ENCODE data around the gene KASH5. TPM values are rescaled to one million over a fixed set of nuclear protein-coding genes. Genes with fewer than 3 reads are reported as not detected.
"Not testable (repeated sequence)": the region's sequence is repeated elsewhere in the genome, so short reads cannot be mapped to it uniquely, and the experiment has no call there.

The KASH5 gene
- total RNA-seq, 1 donor from 2014 or later, result not detected

DNA sequence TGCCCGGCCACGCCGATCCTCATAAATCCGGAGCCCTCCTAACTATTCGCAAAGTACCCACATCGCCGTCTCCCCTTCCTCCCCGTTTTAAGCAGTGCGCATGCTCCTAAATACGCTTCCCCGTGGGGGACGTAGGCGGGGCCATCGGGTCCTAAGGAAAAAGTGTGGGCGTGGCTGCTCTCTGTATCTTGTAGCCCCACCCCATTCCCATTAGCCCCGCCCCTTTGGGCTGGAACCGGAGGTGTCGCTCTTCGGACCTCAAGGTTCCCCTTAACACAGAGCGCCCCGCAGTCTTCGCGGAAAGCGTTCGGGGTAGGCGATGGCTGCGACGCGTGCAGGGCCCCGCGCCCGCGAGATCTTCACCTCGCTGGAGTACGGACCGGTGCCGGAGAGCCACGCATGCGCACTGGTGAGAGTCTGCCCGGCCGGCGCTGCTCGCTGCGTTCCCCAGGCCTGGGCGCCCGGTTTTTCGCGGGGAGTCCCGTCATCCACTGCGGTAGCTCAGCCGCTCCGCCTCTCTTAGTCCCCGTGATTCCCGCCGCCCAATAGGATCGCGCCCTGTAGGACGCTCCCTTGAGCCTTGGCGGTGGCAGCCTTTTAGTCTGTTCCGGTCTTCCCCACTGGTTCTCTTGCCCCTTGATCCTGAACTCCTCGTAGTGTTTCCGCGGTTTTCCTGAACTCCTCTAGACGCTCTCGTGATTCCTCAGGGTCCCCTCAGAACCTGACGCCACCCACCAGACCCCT, 65.1 kb downstream of the KASH5 start, which contains the start of gene ALDH16A1:
Gene ALDH16A1, plus strand, starts transcription at position 213 of the 744 bp plus-strand sequence. Its CDS starts 107 bp downstream, at position 320.
- intact Hi-C loops (cut with micrococcal nuclease), result loop anchor here (1.0 to 5.0 kb wide), 13 partner anchors 16 to 806 kb away; partner anchors contain the start of genes AKT1S1, AP2A1, CA11 and FLT3LG

DNA sequence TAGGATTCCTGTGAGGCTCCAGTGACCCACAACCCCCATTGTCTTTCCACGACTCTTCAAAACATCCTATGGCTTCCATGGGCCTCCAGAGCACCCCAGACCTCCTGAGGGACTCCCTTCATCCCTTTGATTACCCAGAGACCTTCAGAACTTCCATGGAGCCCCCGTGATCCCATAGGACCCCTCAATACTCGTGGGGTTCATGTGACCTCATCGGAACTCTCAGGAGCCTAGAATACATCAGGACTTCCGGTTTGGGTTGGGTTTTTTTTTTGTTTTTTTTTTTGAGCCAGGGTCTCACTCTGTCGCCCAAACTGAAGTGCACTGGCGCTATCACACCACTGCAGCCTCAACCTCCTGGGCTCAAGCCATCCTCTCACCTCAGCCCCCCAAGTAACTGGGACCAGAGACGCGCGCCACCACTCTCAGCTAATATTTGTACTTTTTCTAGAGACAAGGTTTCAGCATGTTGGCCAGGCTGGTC, 65.8 kb downstream of the KASH5 start:
- intact Hi-C loops (cut with micrococcal nuclease), result loop anchor here (1.0 to 5.0 kb wide), 13 partner anchors 16 to 806 kb away; partner anchors contain the start of genes AKT1S1, AP2A1, CA11 and FLT3LG

DNA sequence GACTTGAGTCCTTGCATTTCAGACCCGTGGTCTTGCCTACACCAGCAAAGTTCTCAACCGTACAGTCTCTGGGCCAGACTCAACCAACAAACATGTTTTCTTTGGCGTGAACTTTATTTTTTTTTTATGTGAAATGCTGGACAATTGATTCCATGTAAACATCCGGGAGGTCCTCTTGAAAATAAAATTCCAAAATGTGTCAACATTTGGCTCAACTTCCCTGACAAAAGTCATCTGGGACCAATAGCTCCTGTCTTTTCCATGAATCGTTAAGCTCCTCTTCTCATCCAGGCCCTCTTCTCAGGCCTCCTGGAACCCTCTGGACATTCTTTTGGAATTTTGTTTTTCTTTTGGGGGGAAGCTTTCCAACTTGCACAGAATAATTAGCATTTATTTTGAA, 67.7 kb downstream of the KASH5 start:
- intact Hi-C loops (cut with micrococcal nuclease), result no loop called here

DNA sequence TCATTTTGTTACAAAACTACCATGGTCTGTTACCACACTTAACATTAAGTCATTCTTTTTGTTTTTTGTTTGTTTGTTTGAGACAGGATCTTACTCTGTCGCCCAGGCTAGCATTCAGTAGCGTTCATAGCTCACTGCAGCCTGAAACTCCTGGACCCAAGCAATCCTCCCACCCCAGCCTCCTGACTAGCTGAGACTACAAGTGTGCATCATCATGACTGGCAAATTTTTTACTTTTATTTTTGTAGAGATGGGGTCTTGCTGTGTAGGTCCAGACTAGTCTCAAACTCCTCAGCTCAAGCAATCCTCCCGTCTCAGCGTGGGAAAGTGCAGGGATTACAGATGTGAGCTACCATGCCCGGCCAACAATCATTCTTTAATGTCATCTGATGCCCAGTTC, 68.3 kb downstream of the KASH5 start:
- intact Hi-C loops (cut with micrococcal nuclease), result no loop called here

DNA sequence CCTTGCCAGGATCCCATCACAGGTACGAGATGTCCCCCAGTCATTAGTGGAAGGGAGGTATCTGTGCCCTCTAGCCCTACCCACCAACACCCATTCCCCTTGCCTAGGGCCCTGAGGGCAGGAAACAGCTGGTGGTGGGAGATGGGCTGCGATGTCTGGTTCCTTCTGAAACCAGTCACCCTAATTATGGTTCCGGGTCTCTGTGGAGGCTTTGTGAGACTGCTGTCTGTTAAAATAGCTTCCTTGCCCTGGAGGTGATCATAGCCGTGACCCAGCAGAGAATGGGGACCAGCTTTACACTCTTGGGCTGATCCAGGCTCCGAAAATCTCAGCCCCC, 70.5 kb downstream of the KASH5 start:
- intact Hi-C loops (cut with micrococcal nuclease), result no loop called here

- intact Hi-C loops (cut with micrococcal nuclease), result no loop called here
These were observed 71.3 kb downstream of the KASH5 start for GRCh38 chr19:49459388-49459787.

GRCh38 chr19:49461130-49461529, 73.1 kb downstream of the KASH5 start:
- intact Hi-C loops (cut with micrococcal nuclease), result not testable (repeated sequence)

GRCh38 chr19:49461656-49462055, 73.6 kb downstream of the KASH5 start:
- intact Hi-C loops (cut with micrococcal nuclease), result no loop called here

- intact Hi-C loops (cut with micrococcal nuclease), result no loop called here
These were observed 74.4 kb downstream of the KASH5 start for GRCh38 chr19:49462492-49462891.

DNA sequence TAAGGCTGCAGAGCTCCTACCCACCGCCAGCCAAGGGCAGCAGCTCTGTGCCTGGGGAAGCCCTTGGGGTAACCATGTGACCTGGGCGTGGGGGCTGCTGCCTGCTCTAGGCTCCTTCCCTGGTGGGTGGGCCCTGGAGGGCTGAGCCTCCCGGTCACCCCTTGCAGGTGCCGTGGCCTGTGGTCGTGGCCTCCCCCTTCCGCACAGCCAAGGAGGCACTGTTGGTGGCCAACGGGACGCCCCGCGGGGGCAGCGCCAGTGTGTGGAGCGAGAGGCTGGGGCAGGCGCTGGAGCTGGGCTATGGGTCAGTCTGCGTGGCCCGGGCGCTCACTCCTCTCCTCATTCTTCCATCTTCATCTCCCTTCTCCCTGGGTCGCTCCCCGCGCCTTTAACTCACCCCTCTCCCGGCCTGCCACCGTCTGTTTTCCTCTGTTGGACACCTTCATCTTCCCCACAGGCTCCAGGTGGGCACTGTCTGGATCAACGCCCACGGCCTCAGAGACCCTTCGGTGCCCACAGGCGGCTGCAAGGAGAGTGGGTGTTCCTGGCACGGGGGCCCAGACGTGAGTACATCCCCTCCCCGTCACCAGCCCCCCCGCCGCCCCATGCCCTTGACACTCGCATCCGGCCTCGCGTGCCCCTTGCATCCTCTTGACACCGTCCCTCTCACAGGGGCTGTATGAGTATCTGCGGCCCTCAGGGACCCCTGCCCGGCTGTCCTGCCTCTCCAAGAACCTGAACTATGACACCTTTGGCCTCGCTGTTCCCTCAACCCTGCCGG, 76.1 kb downstream of the KASH5 start:
- intact Hi-C loops (cut with micrococcal nuclease), result no loop called here

DNA sequence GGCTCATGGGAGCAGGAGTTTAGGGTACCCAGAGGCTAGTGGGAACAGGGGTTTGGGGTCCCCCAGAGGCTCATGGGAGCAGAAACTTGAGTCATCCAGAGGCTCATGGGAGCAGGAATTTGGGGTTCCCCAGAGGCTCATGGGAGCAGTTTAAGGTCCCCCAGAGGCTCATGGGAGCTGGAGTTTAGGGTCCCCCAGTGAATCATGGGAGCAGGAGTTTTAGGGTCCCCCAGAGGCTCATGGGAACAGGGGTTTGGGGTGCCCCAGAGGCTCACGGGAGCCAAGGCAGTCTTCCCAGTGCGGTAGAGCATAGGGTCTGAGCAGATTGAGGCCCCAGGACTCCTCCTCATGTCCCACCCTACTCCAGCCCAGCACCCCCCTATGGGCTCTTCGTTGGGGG, 77.3 kb downstream of the KASH5 start:
- intact Hi-C loops (cut with micrococcal nuclease), result no loop called here

Other genes with a start within 250 kb of the KASH5 start
- not detected in 2 replicates for gene HRC, start 232.9 kb upstream of the KASH5 start, total RNA-seq
- gene TRPM4, start 230.5 kb upstream of the KASH5 start, total RNA-seq, result 0.54 and 1.0 TPM in 2 replicates
- gene SLC6A16, start 63.1 kb upstream of the KASH5 start, total RNA-seq, result 5.6 and 5.8 TPM in 2 replicates
- 229 and 231 TPM in 2 replicates for gene CD37, start 52.8 kb upstream of the KASH5 start, total RNA-seq
- gene TEAD2, start 25.8 kb upstream of the KASH5 start, total RNA-seq, result not detected in 2 replicates
- not detected in 2 replicates for gene DKKL1, start 24.4 kb upstream of the KASH5 start, total RNA-seq
- gene PTH2, start 35.2 kb downstream of the KASH5 start, total RNA-seq, result not detected in 2 replicates
- gene GFY, start 37.1 kb downstream of the KASH5 start, total RNA-seq, result not detected in 2 replicates
- 0.07 and 0.15 TPM in 2 replicates for gene SLC17A7, start 53.3 kb downstream of the KASH5 start, total RNA-seq
- gene PIH1D1, start 63.6 kb downstream of the KASH5 start, total RNA-seq, result 136 TPM in 2 replicates
- gene ALDH16A1, start 65.0 kb downstream of the KASH5 start, total RNA-seq, result 33.7 and 34.2 TPM in 2 replicates
- gene FLT3LG, start 86.0 kb downstream of the KASH5 start, total RNA-seq, result 319 and 325 TPM in 2 replicates
- 2,098 and 2,177 TPM in 2 replicates for gene RPL13A, start 99.4 kb downstream of the KASH5 start, total RNA-seq
- 1,814 and 1,819 TPM in 2 replicates for gene RPS11, start 108.2 kb downstream of the KASH5 start, total RNA-seq
- 10.1 and 11.0 TPM in 2 replicates for gene FCGRT, start 124.4 kb downstream of the KASH5 start, total RNA-seq
- gene RCN3, start 139.8 kb downstream of the KASH5 start, total RNA-seq, result 1.9 and 2.0 TPM in 2 replicates
- gene NOSIP, start 192.3 kb downstream of the KASH5 start, total RNA-seq, result 214 and 215 TPM in 2 replicates
- gene PRRG2, start 193.1 kb downstream of the KASH5 start, total RNA-seq, result 0.88 and 1.4 TPM in 2 replicates
- 41.8 and 42.2 TPM in 2 replicates for gene PRR12, start 202.9 kb downstream of the KASH5 start, total RNA-seq